ENCODE data around the gene KIF17. TPM values are rescaled to one million over a fixed set of nuclear protein-coding genes. Genes with fewer than 3 reads are reported as not detected.

Gene KIF17
- total and polyA plus RNA-seq, 4 donors = 4.1 to 9.6 (median 5.9) TPM

DNA sequence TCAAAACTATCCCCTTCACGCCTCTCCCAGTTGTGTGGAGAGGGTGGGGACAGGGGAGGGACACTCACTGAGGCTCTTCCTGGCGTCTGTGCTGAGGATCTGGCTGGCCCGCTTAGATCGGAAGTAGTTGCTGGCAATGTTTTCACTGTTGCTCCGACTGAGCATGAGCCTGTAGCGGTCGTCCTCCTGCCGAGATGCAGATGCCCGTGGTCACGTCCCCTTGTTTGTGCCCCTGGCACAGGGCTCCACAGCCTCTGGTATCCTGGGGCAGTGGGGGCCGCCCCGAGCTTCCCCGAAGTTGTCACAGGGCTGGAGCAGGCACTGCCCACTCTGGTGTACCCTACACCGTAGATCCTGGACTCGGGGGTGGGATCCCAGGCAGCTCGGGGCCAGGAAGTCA is 51.7 kb downstream of the KIF17 start:
- DNase-seq (no peak), ATAC-seq (ENCODE audit: insufficient read depth, low FRiP score) (no peak)
- peaks cover 0 to 7% (median 4%) of the 10 kb centered on the region in 5 donors for H3K4me1 ChIP-seq (ENCODE audit: control insufficient read depth in 5 of 5, insufficient read depth in 5 of 5, low read length in 5 of 5)
- WGBS, 2 donors = 72 to 85% methylated on average over 15 to 16 of the region's 16 CpGs
- H3K9me3 ChIP-seq (ENCODE audit: control insufficient read depth in 4 of 4, insufficient read depth in 3 of 4, low read length in 3 of 4) = no peaks in the 10 kb centered on the region
- peak overlapping the region; percentile 5 to 64 for H3K27ac ChIP-seq (ENCODE audit: low read depth in 1 of 2, low read length in 1 of 2)
- no peak overlapping the region for H3K4me3 ChIP-seq
- H3K9ac ChIP-seq (ENCODE audit: insufficient read depth in 1 of 2, low read length in 2 of 2) = no peak overlapping the region
- no peaks in the 10 kb centered on the region for H3K27me3 ChIP-seq (ENCODE audit: control insufficient read depth in 3 of 3, insufficient read depth in 3 of 3, low read length in 2 of 3)
- TF ChIP-seq, protein P1, sequence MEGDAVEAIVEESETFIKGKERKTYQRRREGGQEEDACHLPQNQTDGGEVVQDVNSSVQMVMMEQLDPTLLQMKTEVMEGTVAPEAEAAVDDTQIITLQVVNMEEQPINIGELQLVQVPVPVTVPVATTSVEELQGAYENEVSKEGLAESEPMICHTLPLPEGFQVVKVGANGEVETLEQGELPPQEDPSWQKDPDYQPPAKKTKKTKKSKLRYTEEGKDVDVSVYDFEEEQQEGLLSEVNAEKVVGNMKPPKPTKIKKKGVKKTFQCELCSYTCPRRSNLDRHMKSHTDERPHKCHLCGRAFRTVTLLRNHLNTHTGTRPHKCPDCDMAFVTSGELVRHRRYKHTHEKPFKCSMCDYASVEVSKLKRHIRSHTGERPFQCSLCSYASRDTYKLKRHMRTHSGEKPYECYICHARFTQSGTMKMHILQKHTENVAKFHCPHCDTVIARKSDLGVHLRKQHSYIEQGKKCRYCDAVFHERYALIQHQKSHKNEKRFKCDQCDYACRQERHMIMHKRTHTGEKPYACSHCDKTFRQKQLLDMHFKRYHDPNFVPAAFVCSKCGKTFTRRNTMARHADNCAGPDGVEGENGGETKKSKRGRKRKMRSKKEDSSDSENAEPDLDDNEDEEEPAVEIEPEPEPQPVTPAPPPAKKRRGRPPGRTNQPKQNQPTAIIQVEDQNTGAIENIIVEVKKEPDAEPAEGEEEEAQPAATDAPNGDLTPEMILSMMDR (IDR thresholded peaks at IDR 0.05; ENCODE audit: control extremely low read depth, extremely low read depth) = no peak
- peaks cover 0 to 4% (median 0%) of the 10 kb centered on the region in 4 donors for H3K36me3 ChIP-seq (ENCODE audit: control insufficient read depth in 4 of 4, insufficient read depth in 4 of 4, low read length in 4 of 4)

DNA sequence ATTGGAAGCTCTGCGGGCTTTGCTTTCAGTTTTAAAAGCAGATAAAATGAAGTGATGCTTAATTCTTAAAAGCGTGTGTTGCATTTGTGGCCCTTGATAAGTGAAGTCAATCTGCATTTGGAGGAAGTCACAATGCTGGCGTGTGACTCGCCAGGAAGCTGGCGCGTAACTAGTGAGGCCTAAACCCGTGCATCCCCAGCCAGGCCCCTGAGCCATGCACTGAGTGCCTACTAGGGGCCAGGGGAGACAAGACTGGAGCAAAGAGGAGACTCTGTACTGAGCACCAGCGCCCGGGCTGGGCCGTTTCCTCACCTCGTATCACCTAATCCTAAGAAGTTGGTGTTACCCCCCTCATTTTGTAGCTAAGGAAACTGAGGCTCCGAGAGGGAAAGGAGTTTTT is 52.1 kb downstream of the KIF17 start:
- Histone ChIP-seq H3K36me3 (ENCODE audit: control insufficient read depth in 4 of 4, insufficient read depth in 4 of 4, low read length in 4 of 4) (peaks cover 0 to 4% (median 0%) of the 10 kb centered on the region in 4 donors), H3K4me3 (no peak overlapping the region), H3K27me3 (ENCODE audit: control insufficient read depth in 3 of 3, insufficient read depth in 3 of 3, low read length in 2 of 3) (no peaks in the 10 kb centered on the region), H3K9ac (ENCODE audit: insufficient read depth in 1 of 2, low read length in 2 of 2) (no peak overlapping the region), H3K9me3 (ENCODE audit: control insufficient read depth in 4 of 4, insufficient read depth in 3 of 4, low read length in 3 of 4) (no peaks in the 10 kb centered on the region), H3K27ac (ENCODE audit: low read depth in 1 of 2, low read length in 1 of 2) (peak overlapping the region in 1 of 2 donors; percentile 37), H3K4me1 (ENCODE audit: control insufficient read depth in 5 of 5, insufficient read depth in 5 of 5, low read length in 5 of 5) (peaks cover 0 to 7% (median 4%) of the 10 kb centered on the region in 5 donors)
- WGBS, 2 donors = 72 to 74% methylated on average over 12 of the region's 12 CpGs
- TF ChIP-seq, protein P1 (IDR thresholded peaks at IDR 0.05; ENCODE audit: control extremely low read depth, extremely low read depth) = no peak
- ATAC-seq (ENCODE audit: insufficient read depth, low FRiP score) = no peak
- no peak for DNase-seq

DNA sequence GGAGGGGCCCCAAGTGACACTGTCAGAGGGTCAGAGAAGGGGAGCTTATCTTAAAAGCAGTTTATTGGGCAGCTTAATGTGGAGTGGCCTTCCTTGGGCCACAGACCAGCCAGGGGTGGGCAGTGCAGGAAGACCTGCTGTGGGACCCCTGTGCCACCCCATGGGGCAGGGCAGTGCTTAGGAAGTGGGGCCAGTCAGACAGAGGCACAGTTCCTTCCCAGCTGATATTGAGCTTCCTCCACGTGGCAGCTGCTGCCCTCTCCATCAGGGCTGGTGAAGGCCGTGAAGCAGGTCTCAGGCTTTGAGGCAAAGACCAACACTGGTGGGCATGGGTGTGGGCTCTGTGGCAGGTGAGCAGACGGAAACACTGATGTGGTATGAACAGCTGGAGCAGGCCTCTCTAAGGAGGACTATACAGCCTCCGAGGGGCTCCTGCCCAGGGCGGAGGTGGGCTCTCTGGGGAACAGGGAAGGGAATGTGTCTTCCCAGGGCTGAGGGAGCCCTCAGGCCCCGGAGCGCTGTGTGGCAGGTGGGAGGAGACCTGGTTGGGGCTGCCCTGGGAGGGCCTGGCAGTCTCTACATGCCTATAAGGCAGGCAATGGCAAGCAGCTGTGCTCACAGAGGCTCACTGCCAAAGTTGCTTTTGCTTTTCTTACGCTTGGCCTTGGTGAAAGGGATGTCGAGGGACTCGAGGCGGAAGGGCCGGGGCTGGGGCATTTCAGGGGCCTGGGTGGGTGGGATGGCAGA is 53.7 kb downstream of the KIF17 start:
- 87% methylated on average over 12 of the region's 12 CpGs for WGBS, 2 donors
- H3K27me3 ChIP-seq (ENCODE audit: control insufficient read depth in 3 of 3, insufficient read depth in 3 of 3, low read length in 2 of 3) = no peaks in the 10 kb centered on the region
- TF ChIP-seq, protein P1 (IDR thresholded peaks at IDR 0.05; ENCODE audit: control extremely low read depth, extremely low read depth) = no peak
- peaks cover 5 to 17% (median 8%) of the 10 kb centered on the region in 5 donors for H3K4me1 ChIP-seq (ENCODE audit: control insufficient read depth in 5 of 5, insufficient read depth in 5 of 5, low read length in 5 of 5)
- no peaks in the 10 kb centered on the region for H3K9me3 ChIP-seq (ENCODE audit: control insufficient read depth in 4 of 4, insufficient read depth in 3 of 4, low read length in 3 of 4)
- H3K4me3 ChIP-seq = no peak overlapping the region
- H3K9ac ChIP-seq (ENCODE audit: insufficient read depth in 1 of 2, low read length in 2 of 2) = no peak overlapping the region
- ATAC-seq (ENCODE audit: insufficient read depth, low FRiP score) (no peak), DNase-seq (no peak)
- H3K36me3 ChIP-seq (ENCODE audit: control insufficient read depth in 4 of 4, insufficient read depth in 4 of 4, low read length in 4 of 4) = peaks cover 0 to 6% (median 2%) of the 10 kb centered on the region in 4 donors
- H3K27ac ChIP-seq (ENCODE audit: low read depth in 1 of 2, low read length in 1 of 2) = no peak overlapping the region

Data from lung (tissue), 12 donors.